GM12873 (cell line): ENCODE results near the gene MAPK8IP1.

Experiments used
- CTCF ChIP-seq: IDR thresholded peaks from 2 replicates; pipeline ENCODE4 v1.5.1; 2012; ENCODE audit warnings: low read depth, mild to moderate bottlenecking, moderate library complexity, low read length, control low read depth; ENCODE audit not compliant: insufficient read depth; ENCODE audit errors: missing control alignments

The MAPK8IP1 gene

GRCh38 chr11:45928535-45929215 lies 43.2 kb downstream of the MAPK8IP1 start:
- TF ChIP-seq CTCF: no peak

- no peak for TF ChIP-seq CTCF
These were observed 44.1 kb downstream of the MAPK8IP1 start for GRCh38 chr11:45929486-45930030.

GRCh38 chr11:45930031-45930794 lies 44.8 kb downstream of the MAPK8IP1 start:
- TF ChIP-seq CTCF: no peak

GRCh38 chr11:45930951-45931570 lies 45.6 kb downstream of the MAPK8IP1 start:
- TF ChIP-seq CTCF: no peak

- no peak for TF ChIP-seq CTCF
These were observed 46.3 kb downstream of the MAPK8IP1 start for GRCh38 chr11:45931739-45932138.

GRCh38 chr11:45932217-45932616 lies 46.8 kb downstream of the MAPK8IP1 start:
- no peak for TF ChIP-seq CTCF
